ACHN (cell line): Measurements from ENCODE around the gene DIPK2A.
A peak's percentile ranks its signal among the peaks of the same experiment; 100 is the strongest.

ENCODE experiments used
- DNase-seq: peaks from one replicate; pipeline ENCODE4 v3.0.0-alpha.2; 2015
- in situ Hi-C: cut with HindIII; loops from 2 replicates; pipeline ENCODE4 v1.10.0; 2017; ENCODE audit warnings: low sequenced_read_pairs, low pct_ligation_motif_present, low pct_unique_long_range_greater_than_20kb

Gene DIPK2A, protein sequence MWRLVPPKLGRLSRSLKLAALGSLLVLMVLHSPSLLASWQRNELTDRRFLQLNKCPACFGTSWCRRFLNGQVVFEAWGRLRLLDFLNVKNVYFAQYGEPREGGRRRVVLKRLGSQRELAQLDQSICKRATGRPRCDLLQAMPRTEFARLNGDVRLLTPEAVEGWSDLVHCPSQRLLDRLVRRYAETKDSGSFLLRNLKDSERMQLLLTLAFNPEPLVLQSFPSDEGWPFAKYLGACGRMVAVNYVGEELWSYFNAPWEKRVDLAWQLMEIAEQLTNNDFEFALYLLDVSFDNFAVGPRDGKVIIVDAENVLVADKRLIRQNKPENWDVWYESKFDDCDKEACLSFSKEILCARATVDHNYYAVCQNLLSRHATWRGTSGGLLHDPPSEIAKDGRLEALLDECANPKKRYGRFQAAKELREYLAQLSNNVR

DNA sequence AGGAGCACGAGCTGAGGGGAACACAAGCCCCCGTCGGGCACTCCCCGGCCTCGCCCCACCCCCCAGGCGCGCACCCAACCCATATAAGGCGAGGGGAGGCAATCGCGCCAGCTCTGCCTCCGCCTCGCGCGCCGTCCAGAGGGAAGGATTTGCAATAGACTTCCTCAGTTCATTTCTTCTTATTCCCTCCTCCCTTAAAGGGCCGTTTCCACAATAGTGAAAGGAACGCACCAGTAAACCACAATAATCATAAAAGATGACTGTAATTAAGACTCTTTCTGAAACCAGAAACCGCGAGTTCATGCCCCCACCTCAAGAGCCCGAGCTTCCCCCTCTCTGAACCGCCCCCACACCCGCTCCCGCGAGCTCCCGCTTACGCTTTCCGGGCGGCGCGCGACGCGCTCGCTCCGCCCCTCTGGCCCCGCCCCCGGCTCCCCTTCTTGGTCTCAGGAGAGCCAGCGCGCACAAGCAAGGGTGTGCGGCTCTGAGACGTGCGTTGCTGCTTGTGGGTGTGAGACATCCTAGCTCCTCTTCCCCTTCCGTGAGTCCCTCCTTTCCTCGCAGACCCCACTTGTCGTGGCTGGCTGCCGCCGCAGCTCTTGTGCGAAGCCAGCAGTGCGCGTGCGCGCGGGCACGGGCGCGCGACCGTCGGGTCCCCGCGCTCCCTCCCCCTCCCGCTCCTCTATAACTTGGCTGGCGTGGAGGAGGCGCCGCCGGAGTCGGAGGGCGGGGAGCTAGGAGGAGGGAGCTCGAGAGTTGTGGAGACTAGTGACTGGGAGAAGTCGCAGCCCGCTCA lies at the start of gene DIPK2A:
Gene DIPK2A (plus strand): TSS at position 465 of the 796 bp plus-strand sequence. CDS start 510 bp downstream, outside the sequence.
- in situ Hi-C loops, result no loop called here
- DNase-seq, result peak; percentile 90

DNA sequence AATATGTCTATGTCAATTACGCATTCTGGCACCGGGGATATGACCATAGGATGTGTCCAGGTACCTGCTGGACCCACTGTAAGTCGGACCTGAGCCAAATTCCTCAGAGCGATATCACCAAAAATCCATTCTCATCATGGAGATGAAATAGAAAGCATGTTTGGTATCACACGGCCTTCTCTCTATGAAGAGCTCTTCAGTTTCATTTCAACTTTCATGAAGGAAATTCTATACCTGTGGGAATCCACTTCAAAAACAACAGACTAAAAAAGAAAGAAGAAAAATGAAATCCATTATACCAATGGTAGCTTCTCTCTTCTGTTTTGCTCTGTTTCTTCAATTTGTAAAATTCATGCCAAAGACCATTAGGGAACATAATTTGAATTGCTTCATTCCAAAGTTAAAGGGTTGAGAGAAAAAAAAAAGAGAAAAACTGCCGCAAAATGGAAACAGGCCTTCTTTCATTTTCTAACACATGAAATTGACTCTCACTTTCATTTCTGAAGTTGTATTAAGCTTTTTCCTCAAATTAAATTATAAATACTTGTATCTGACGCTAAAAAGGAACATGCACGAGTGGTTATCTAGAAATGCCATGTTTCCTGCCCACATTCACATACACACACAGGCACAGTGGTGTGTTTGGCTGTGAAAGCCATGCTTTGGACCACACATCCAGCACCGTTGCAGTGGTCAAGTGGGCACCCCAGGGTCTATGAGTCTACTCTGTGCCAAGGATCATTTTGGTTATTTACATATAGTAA lies 46.9 kb upstream of the DIPK2A start:
- in situ Hi-C loops, result no loop called here

DNA sequence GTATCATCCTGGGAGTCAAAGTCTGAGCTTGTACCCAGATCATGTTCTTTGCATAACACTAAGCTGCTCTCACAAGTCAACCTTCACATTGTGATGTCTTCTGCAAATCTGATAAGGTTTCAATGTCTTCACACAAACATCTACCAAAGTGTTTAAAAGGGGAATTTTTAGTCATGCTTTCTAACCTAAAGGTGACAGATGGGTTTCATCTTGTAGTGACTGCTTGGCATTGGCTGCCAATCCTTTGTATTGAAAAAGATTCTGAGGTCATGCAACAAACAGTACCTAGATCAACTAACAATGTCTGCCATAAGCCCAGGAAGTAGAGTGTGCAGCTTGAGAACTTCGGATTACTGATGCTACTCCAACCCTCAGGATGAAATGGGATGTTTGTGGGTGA lies 43.6 kb upstream of the DIPK2A start:
- DNase-seq, result no peak
- in situ Hi-C loops, result no loop called here

More for the DNA sequence above, 46.9 kb upstream of the DIPK2A start:
- no peak for DNase-seq

DNA sequence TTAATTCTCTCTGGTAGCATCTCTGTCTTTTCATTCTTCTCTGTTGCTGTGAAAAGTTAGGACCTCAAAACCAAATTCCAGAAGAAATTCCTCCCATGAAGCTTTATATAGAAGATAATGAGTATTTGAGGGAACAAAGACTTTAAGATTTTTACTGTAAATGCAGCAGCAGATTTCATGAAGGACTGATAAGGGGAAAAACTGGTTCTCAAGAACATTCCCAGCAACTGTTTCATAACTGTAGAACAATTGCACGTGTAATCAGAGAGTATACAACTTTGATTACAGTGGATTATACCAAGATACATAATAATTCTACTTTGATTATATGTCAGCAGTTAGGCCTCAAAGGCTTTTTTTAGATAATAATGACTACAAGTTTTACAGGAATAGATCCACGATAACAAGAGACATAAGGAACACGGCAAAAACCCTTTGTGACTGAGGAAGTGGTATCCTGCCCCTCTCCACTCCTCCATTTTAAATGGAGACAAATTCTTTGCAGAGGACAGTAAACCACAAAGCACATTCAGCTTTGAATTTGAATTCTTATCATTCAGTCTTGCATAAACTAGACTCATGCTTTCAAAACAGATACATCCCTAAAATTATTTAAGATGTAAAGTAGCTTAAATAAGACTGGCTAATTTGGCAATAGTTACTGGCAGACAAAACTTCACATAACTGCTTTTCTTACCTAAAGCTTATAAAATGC lies 42.9 kb upstream of the DIPK2A start:
- DNase-seq, result no peak
- in situ Hi-C loops, result no loop called here

DNA sequence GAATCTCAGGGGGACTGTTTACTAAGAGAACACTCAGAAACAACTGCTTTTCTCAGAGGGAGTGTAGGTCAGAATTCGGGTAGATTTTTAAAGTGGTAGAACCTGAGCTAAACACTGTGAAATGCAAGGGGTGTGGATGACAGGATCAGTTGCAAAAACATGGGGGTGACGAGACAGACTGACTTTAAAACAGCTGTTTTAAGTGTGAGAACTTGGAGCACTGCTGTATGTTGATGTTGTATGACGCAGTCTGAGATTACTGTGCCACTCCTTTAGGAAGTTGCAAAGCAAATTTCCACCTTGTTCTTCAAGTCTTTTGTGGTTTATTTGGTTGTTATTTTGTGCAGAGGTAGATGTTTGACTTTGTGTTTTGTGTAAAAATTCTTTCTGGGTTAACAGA lies 36.8 kb upstream of the DIPK2A start:
- DNase-seq, result no peak
- in situ Hi-C loops, result no loop called here

DNA sequence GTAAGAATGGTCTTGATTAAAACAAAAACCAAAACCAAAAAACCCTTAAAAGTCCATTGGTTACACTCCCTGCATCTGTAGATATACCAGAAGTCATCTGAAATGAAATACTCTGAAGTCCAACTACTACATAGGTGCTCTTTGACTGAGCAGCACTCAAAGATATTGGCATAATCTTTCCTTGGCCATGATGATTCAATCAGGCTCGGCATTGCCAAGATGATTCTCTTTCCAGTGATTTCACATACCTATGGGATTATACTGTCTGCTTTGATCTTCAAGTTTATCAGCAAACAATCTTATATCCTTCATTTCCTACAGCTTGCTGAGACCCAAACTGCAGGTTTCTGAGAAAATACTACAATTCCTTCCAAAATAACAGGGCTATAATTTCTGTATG lies 35.9 kb upstream of the DIPK2A start:
- in situ Hi-C loops, result no loop called here
- DNase-seq, result no peak

DNA sequence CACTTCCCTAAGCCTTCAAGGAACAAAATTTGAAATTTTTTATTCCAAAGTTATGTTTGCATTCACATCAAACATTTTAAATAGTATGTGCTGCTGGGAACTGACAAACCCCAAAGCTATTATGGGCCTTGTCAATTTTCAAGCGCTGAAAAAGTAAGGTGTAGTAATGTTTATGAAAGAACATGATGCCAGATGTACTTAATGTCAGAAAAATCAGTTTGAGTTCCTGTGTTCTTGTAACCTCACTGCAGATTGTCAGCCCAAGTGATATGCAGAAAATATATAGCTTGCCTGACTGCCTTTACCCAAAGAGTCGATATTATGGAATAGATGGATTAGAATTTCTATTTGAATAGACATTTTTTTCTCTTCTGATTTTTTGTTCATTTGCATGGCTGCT lies 20.8 kb upstream of the DIPK2A start:
- no peak for DNase-seq
- in situ Hi-C loops, result no loop called here

DNA sequence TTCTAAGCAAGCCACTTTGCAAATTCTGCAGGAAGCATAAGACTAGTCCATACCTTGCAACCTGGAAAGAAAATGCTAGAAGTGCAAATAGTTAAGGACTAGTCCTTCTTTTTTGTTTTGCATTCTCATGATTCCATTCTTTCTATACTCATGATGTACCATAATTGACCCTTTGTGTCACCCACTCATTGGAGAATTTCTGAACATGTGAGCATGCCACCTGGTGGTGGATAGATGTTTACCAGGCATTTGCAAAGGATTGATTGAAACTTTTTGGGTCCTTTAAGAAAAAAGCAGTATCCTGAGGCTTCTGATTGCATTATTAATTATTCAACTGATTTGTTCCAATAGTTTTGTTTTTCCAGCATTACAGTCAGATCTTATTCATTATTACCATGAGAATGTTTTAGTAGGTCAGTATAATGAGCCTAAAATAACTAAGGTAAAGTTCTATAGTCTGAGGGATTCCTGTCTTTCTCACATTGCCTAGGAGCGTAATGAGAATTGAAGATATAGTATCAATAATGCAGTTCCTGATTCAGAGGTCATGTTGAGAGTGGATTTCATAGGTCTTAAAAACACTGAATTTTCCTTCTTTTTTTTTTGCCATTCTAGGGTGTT lies 20.2 kb upstream of the DIPK2A start:
- DNase-seq, result peak; percentile 44
- in situ Hi-C loops, result no loop called here

DNA sequence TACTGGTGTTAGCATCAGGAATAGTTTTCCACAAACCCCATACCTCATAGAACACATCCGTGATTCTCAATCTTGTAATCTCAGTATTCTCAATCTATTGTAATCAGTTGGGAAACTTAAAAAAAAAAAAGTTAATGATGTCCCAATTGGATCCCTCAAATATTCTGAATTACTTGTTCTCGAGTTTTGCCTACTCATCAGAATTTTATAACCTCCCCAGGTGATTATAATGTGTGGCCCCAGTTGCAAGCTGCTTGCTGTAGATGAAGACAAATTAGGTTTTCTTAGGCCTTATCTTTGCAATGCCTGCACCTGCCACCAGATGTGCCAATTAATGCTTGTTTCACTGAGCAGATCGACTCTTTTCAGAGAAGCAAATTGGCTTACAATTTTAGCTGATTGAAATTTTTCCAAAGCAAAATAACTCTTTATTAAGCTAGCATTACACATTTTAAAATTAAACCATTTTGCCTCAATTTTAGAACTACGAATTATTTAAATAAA lies 19.0 kb upstream of the DIPK2A start:
- DNase-seq, result no peak
- in situ Hi-C loops, result no loop called here

DNA sequence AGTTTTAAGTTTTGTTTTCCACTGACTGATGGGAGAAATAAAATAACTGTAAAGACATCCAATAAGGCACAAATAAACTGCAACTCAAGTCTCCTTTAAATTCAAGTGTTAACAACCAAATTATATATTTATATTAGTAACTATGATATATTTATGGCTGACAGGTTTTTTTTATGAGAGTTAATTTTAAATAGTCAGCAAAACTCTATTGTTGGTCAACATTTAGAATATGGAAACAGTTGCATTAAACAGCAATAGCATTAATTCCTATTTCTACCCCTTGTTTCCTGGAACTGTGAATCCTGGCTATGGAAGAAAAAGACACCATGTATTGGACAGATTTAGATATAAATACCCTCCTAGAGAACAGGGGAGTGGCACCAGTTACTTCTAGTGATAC lies 16.5 kb upstream of the DIPK2A start:
- in situ Hi-C loops, result no loop called here
- DNase-seq, result no peak

DNA sequence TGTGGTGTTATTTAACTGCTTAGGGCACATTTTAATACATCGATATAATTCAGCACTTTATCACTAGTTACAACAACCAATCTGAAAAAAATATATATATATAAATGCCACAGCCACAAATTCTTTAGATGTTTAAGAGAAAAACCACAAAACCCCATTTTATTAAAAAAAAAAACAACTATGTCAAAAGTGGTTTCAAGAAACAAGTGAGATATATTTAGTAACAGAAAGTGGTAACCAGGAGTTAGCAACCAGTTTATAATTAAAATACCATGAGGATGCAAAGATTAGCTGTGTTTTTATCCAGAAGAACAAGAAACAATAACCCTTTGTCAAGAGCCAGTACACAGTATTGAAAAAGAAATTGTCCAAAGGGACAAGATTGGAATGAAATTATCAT lies 14.8 kb upstream of the DIPK2A start:
- in situ Hi-C loops, result no loop called here

DNA sequence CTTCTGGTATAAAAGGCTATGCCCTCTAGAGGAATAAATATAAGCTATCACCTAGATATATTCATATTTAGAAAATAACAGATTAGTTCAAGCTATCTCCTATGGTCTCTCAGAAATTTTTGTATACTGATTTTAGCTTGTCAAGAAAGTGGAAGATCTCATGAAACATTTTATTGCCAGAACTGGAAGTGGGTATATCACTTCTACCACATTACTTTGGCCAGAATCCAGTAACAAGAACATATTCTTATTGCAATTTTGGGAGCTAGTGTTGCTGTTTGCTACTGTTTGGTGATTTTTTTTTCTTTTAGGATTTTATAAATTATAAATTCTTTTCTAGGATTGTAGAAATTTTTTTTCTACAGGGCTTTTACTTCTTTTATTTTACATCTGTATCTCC lies 14.2 kb upstream of the DIPK2A start:
- in situ Hi-C loops, result no loop called here
- DNase-seq, result no peak

More for the DNA sequence above, 14.8 kb upstream of the DIPK2A start:
- no peak for DNase-seq

DNA sequence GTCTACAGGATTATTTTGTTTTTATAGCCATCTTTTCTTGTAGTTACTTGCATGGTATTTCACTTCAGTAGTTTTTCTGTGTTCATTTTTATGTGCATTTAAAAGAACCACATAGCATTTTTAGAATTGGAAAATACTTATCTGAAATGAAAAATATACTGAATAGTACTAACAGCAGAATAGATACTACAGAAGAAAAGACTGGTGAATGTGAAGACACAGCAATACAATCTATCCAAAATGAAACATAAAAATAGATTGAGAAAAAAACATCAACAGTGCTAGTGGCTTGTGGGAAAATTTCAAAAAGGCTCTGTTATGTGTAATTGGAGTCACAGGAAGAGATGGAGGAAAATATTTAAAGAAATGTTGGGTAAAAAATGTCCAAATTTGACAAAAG lies 12.7 kb upstream of the DIPK2A start:
- in situ Hi-C loops, result no loop called here
- no peak for DNase-seq

DNA sequence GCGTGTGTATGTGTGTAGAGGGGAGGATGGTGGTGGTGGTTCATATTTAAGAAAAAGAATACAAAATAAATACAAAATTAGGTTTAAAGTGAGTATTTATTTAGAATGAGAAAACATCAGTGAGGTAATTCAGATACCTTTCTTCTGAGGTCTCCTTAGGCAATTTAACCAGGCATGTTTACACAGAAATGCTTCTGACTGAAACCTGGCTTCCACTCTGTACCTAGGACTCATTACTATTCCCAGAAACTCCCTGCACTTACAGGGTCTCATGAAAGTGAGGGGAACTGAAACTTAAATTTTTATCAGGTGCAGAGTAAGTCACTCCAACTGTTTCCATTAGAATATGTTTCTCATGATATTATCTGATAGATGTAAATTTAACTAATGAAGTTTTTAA lies 10.3 kb upstream of the DIPK2A start:
- no peak for DNase-seq
- in situ Hi-C loops, result no loop called here

DNA sequence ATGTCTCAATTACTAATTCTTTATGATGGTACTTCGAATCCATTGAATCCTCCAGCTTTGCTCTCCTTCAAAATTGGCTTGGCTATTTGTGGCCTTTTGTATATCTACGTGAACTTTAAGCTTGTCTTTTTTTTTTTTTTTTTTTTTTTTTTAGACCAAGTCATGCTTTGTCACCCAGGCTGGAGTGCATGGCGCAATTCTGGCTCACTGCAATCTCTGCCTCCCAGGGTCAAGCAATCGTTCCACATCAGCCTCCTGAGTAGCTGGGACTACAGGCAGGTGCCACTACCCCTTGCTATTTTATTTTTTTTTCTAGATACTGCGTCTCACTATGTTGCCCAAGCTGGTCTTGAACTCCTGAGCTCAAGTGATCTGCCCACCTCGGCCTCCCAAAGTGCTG lies 7.7 kb upstream of the DIPK2A start:
- in situ Hi-C loops, result no loop called here
- DNase-seq, result no peak

DNA sequence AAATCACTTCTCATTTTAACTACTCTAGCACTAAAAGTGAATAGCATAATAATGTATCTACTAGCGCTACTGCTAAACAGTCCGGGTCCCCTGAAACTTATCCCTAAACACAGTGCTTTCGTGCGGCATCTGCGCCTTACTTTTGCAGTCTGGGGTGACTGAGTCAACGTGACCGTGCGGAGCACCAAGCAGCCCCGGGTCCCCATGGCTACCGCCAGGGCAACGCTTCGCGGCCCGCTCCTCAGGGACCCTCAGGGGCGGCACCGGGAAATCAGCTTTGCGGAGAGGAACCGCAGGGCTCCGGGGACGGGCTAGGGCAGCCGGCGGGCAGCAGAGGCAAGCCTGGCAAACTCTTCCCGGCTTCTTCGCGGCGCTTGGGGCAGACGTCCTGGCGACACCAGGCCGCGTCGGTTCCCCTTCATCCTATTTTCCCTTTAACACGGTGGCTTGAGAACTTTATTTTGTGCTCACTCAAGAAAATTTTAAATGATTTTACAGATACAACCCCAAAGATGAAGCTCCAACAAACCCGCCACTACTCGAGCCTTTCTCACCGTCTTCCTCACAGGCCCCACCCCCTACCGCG lies 757 bp upstream of the DIPK2A start:
- DNase-seq, result peak; percentile 47
- in situ Hi-C loops, result no loop called here

DNA sequence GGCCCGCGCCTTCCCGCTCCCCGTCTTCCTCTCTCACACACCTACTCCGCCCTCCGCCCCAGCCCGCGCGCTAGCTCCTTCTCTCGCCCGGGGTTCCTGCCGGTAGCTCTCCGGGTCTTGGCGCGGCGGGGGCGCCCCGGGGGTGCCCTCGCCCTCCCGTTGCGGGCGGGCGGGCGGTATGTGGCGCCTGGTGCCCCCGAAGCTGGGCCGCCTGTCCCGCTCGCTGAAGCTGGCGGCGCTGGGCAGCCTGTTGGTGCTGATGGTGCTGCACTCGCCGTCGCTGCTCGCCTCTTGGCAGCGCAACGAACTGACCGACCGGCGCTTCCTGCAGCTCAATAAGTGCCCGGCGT lies 507 bp downstream of the DIPK2A start:
- DNase-seq, result peak; percentile 53
- in situ Hi-C loops, result no loop called here
